GM21529 (cell line): Measurements from ENCODE around the gene SLC35B3.
"Not testable (repeated sequence)": the region's sequence is repeated elsewhere in the genome, so short reads cannot be mapped to it uniquely, and the experiment has no call there.

Experiments used
- ATAC-seq: cut with Tn5 transposase; IDR thresholded peaks from one replicate; pipeline ENCODE4 v1.9.1; 2021; ENCODE audit not compliant: unreplicated experiment

Gene SLC35B3

GRCh38 chr6:8415280-8415679 is 20.1 kb downstream of the SLC35B3 start:
- no peak for ATAC-seq

GRCh38 chr6:8414844-8415243 is 20.5 kb downstream of the SLC35B3 start:
- no peak for ATAC-seq

- ATAC-seq: not testable (repeated sequence)
Observed at GRCh38 chr6:8405946-8406345, 29.4 kb downstream of the SLC35B3 start.

- ATAC-seq: no peak
Observed at GRCh38 chr6:8402546-8402945, 32.8 kb downstream of the SLC35B3 start.

GRCh38 chr6:8400663-8401062 is 34.7 kb downstream of the SLC35B3 start:
- ATAC-seq: no peak

GRCh38 chr6:8392569-8392968 is 42.8 kb downstream of the SLC35B3 start:
- no peak for ATAC-seq

- no peak for ATAC-seq
Observed at GRCh38 chr6:8391934-8392333, 43.4 kb downstream of the SLC35B3 start.

GRCh38 chr6:8389036-8389818 is 46.1 kb downstream of the SLC35B3 start:
- no peak for ATAC-seq

- no peak for ATAC-seq
Observed at GRCh38 chr6:8387942-8388437, 47.4 kb downstream of the SLC35B3 start.

GRCh38 chr6:8383584-8383983 is 51.8 kb downstream of the SLC35B3 start:
- ATAC-seq: no peak

GRCh38 chr6:8382434-8382833 is 52.9 kb downstream of the SLC35B3 start:
- no peak for ATAC-seq

GRCh38 chr6:8375916-8376315 is 59.4 kb downstream of the SLC35B3 start:
- no peak for ATAC-seq
